Measurements from ENCODE around the gene TTLL9. TPM values are rescaled to one million over a fixed set of nuclear protein-coding genes. Genes with fewer than 3 reads are reported as not detected.

Gene TTLL9
- polyA plus RNA-seq, 1 of the 3 experiments (the other 2 are of a cell fraction): 0.23 TPM

- Histone ChIP-seq H3K9ac (no peak overlapping the region), H2AFZ (ENCODE audit: low read depth) (no peak overlapping the region), H3K36me3 (replicated peaks in 1 of 2; ENCODE audit: control insufficient read depth in 1 of 2, insufficient read depth in 2 of 2, low read length in 1 of 2) (no peaks in the 10 kb centered on the region), H4K20me1 (ENCODE audit: insufficient read depth) (no peaks in the 10 kb centered on the region), H3K9me3 (no peaks in the 10 kb centered on the region), H3F3A (replicated peaks; ENCODE audit: insufficient read depth) (peaks cover 11% of the 10 kb centered on the region), H3K79me2 (ENCODE audit: insufficient read depth) (no peaks in the 10 kb centered on the region), H3K4me2 (no peak overlapping the region), H3K4me1 (ENCODE audit: control insufficient read depth in 1 of 2, insufficient read depth in 2 of 2, low read depth in 1 of 2, low read length in 1 of 2) (peaks cover 0 to 8% of the 10 kb centered on the region in 2 experiments; a peak in 1 of 4 replicates), H3K4me3 (ENCODE audit: low read depth in 2 of 2, low read length in 1 of 2) (no peak overlapping the region), H3K27me3 (ENCODE audit: insufficient read depth) (no peaks in the 10 kb centered on the region), H3K9me2 (no peaks in the 10 kb centered on the region), H3K27ac (ENCODE audit: low read depth in 2 of 2, low read length in 1 of 2) (no peak overlapping the region)
- TF ChIP-seq ELF1 (IDR thresholded peaks at IDR 0.05): no peak
- TF ChIP-seq FOSL2 (IDR thresholded peaks at IDR 0.05; ENCODE audit: borderline replicate concordance, low read depth): no peak
- no peak for TF ChIP-seq EP300 (IDR thresholded peaks at IDR 0.05; ENCODE audit: borderline replicate concordance in 1 of 2, low read depth in 1 of 2, low read length in 1 of 2)
- TF ChIP-seq NFIC (IDR thresholded peaks at IDR 0.05; ENCODE audit: borderline replicate concordance): no peak
- no peak for TF ChIP-seq USF2 (IDR thresholded peaks at IDR 0.05; ENCODE audit: borderline replicate concordance, low read depth, low read length)
- no peak for TF ChIP-seq REST (IDR thresholded peaks at IDR 0.05; ENCODE audit: low read depth, low read length)
- no peak for TF ChIP-seq EZH2phosphoT487 (IDR thresholded peaks at IDR 0.05; ENCODE audit: borderline replicate concordance, low read depth)
- no peak for TF ChIP-seq SMC3 (IDR thresholded peaks at IDR 0.05; ENCODE audit: low read depth, low read length)
- TF ChIP-seq MAX (IDR thresholded peaks at IDR 0.05; ENCODE audit: low read depth): no peak
- no peak for TF ChIP-seq NRF1 (IDR thresholded peaks at IDR 0.05; ENCODE audit: low read depth, low read length)
- no peak for TF ChIP-seq GATA2 (CRISPR knock-in tag; IDR thresholded peaks at IDR 0.05)
- TF ChIP-seq USF1 (IDR thresholded peaks at IDR 0.05; ENCODE audit: borderline replicate concordance, low read depth): no peak
- TF ChIP-seq CTCF (IDR thresholded peaks at IDR 0.05): no peak
- no peak for TF ChIP-seq IRF3 (IDR thresholded peaks at IDR 0.05; ENCODE audit: low read depth, low read length)
- TF ChIP-seq JUND (IDR thresholded peaks at IDR 0.05): no peak
- no peak for TF ChIP-seq TCF12 (IDR thresholded peaks at IDR 0.05)
- TF ChIP-seq RAD21 (IDR thresholded peaks at IDR 0.05; ENCODE audit: low read length): no peak
- TF ChIP-seq GABPA (IDR thresholded peaks at IDR 0.05; ENCODE audit: low read depth): no peak
- ChIA-PET POLR2A (no interaction called here), CTCF (interaction anchor here (0.8 to 7.6 kb wide), 10 partner anchors 13 to 270 kb away, joined by 3 to 174 read pairs (median 30); partner anchors contain the start of genes FOXS1 and PDRG1)
- no peak for DNase-seq
- 58% methylated on average over 4 of the region's 5 CpGs for WGBS (ENCODE audit: low lambda C conversion rate)
Measured at GRCh38 chr20:31821427-31821826, 49.0 kb upstream of the TTLL9 start.

Measured in SK-N-SH (cell line).